Fibroblast of lung (primary cell): ENCODE data around the gene TSSC4.

Experiments used
- EZH2 ChIP-seq: IDR thresholded peaks from 2 replicates; pipeline ENCODE4 v1.5.1; 2012; ENCODE audit warnings: low read length, control low read depth, mild to moderate bottlenecking; ENCODE audit errors: missing control alignments
- TF ChIP-seq, protein P1 (sequence below), 2 donors: IDR thresholded peaks in 1 of 2; conservative IDR thresholded peaks in 1 of 2; 1 replicate in 1 of 2; 2 replicates in 1 of 2; pipeline ENCODE4 v1.5.1; 2011 to 2012; ENCODE audit warnings: low read length in 2 of 2, control low read depth in 1 of 2, inconsistent platforms in 1 of 2, low read depth in 1 of 2, mild to moderate bottlenecking in 1 of 2

- TF ChIP-seq, protein P1, sequence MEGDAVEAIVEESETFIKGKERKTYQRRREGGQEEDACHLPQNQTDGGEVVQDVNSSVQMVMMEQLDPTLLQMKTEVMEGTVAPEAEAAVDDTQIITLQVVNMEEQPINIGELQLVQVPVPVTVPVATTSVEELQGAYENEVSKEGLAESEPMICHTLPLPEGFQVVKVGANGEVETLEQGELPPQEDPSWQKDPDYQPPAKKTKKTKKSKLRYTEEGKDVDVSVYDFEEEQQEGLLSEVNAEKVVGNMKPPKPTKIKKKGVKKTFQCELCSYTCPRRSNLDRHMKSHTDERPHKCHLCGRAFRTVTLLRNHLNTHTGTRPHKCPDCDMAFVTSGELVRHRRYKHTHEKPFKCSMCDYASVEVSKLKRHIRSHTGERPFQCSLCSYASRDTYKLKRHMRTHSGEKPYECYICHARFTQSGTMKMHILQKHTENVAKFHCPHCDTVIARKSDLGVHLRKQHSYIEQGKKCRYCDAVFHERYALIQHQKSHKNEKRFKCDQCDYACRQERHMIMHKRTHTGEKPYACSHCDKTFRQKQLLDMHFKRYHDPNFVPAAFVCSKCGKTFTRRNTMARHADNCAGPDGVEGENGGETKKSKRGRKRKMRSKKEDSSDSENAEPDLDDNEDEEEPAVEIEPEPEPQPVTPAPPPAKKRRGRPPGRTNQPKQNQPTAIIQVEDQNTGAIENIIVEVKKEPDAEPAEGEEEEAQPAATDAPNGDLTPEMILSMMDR (conservative IDR thresholded peaks at IDR 0.05 in 1 of 2, IDR thresholded peaks at IDR 0.05 in 1 of 2; ENCODE audit: low read depth in 1 of 2, low read length in 2 of 2): no peak
- TF ChIP-seq EZH2: no peak
Observed at GRCh38 chr11:2380807-2381350, 19.7 kb upstream of the TSSC4 start.
